Activated CD8-positive, alpha-beta memory T cell treated with anti-CD3 and anti-CD28 coated beads for 24 hours (primary cell): ENCODE measurements around the gene TMOD4.
A peak's percentile ranks its signal among the peaks of the same experiment; 100 is the strongest.

Experiments
- DNase-seq: peaks from one replicate; pipeline ENCODE4 v3.0.0-alpha.2; 2020

Gene TMOD4

GRCh38 chr1:151175041-151175741, 590 bp downstream of the TMOD4 start:
- DNase-seq = no peak

DNA sequence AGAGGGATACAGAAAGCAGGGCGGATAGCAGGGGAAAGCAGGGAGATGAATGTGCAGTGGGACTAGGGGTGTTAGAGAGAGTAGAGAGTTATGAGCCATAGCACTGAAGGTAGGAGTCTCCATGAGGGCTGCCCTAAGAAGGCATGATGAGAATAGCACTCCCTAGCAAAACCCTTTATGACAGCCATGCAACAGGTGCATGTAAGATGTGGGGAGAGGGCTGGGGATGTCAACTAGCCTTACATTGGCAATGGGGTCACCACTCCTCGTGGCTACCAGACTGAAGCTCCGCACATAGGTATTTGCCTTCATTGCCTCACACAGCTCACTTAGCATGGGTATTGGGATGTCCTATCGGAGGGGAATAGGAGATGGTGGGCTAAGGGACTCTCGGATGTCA, 4.6 kb downstream of the TMOD4 start:
- DNase-seq = no peak

- no peak for DNase-seq
Measured at GRCh38 chr1:151167116-151167515, 8.7 kb downstream of the TMOD4 start.

DNA sequence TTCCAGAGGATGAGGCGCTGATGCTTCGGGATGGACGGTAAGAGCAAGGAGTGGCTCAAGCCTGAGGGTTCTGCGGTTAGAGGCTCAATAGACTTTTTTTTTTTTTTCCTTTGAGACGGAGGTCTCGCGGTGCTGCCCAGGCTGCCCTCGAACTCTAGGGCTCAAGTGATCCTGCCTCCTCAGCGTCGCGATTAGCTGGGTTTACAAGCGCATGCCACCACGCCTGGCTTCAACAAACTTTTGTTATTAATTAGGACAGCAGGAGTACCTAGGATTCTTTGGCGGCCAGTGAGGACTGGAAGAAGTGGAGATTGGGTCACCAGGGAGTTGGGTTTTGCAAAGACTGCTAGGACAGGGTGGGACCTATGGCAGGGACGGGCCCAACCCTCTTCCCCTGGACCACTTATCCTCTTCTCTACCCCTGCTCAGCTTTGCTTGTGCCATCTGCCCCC, 9.2 kb downstream of the TMOD4 start:
- no peak for DNase-seq

GRCh38 chr1:151165738-151166504, 9.9 kb downstream of the TMOD4 start, which contains the start of the genes LYSMD1 and SCNM1:
Gene LYSMD1 (minus strand): TSS chr1:151165902. CDS start chr1:151165258, 644 bp downstream.
Gene SCNM1 (plus strand): TSS chr1:151166144. CDS start chr1:151166153, 9 bp downstream.
- peak; percentile 96 for DNase-seq

- DNase-seq = no peak
Measured at GRCh38 chr1:151165281-151165737, 10.5 kb downstream of the TMOD4 start.

GRCh38 chr1:151164732-151165280, 11.0 kb downstream of the TMOD4 start:
- DNase-seq = no peak

DNA sequence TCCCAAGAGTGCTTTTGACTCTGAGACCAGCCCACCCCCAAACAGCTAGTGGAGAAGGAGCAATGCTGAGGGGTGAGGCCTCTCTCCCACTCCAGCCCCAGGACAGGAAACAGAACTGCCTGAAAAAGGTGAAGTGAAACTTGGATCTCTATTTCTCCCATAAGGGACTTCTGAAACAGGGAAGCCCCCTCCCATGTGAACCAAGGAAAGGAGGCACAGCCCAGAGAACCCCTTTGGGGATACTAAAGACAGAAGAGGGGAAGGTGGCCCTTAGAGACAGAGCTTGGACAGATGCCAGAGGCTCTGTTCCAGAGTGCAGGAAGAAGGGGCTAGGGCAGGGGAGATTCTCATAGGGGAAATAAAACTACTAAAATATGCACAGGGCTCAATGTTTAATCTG, 16.4 kb downstream of the TMOD4 start:
- no peak for DNase-seq

DNA sequence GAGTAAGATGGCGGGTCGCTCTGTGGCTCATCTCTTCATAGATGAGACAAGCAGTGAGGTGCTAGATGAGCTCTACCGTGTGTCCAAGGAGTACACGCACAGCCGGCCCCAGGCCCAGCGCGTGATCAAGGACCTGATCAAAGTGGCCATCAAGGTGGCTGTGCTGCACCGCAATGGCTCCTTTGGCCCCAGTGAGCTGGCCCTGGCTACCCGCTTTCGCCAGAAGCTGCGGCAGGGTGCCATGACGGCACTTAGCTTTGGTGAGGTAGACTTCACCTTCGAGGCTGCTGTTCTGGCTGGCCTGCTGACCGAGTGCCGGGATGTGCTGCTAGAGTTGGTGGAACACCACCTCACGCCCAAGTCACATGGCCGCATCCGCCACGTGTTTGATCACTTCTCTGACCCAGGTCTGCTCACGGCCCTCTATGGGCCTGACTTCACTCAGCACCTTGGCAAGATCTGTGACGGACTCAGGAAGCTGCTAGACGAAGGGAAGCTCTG, 17.0 kb downstream of the TMOD4 start:
- peak; percentile 72 for DNase-seq

GRCh38 chr1:151158326-151158725, 17.5 kb downstream of the TMOD4 start:
- DNase-seq = peak; percentile 81

- DNase-seq = peak; percentile 78
Measured at GRCh38 chr1:151157067-151157531, 18.7 kb downstream of the TMOD4 start.

DNA sequence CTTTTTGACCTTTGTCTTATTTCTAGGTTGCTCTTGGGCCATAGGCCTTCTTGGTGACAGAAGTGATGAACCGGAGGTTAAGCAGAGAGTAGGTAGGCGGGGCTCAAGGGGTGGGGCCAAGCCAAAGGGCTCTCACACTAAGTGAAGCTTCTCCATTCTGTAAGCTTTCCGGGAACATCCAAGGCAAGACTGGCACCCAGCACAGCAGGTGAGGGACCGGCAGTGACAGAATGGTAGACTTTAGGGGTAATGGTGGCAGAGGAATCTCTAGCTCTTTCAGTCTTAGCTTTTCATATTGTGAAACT, 19.3 kb downstream of the TMOD4 start, which contains the start of gene TNFAIP8L2:
TSS of gene TNFAIP8L2 (plus strand) at position 135 of the 305 bp plus-strand sequence. CDS start 2,049 bp downstream, outside the sequence.
- DNase-seq = peak; percentile 86

GRCh38 chr1:151147665-151148064, 28.1 kb downstream of the TMOD4 start:
- no peak for DNase-seq

- DNase-seq = no peak
Measured at GRCh38 chr1:151147132-151147503, 28.7 kb downstream of the TMOD4 start.

- DNase-seq = peak; percentile 92
Measured at GRCh38 chr1:151146412-151147131, 29.2 kb downstream of the TMOD4 start, which contains the start of gene SEMA6C. Gene SEMA6C (minus strand): TSS chr1:151146631. CDS start chr1:151142621, 4,010 bp downstream.

- no peak for DNase-seq
Measured at GRCh38 chr1:151146072-151146411, 29.7 kb downstream of the TMOD4 start.

DNA sequence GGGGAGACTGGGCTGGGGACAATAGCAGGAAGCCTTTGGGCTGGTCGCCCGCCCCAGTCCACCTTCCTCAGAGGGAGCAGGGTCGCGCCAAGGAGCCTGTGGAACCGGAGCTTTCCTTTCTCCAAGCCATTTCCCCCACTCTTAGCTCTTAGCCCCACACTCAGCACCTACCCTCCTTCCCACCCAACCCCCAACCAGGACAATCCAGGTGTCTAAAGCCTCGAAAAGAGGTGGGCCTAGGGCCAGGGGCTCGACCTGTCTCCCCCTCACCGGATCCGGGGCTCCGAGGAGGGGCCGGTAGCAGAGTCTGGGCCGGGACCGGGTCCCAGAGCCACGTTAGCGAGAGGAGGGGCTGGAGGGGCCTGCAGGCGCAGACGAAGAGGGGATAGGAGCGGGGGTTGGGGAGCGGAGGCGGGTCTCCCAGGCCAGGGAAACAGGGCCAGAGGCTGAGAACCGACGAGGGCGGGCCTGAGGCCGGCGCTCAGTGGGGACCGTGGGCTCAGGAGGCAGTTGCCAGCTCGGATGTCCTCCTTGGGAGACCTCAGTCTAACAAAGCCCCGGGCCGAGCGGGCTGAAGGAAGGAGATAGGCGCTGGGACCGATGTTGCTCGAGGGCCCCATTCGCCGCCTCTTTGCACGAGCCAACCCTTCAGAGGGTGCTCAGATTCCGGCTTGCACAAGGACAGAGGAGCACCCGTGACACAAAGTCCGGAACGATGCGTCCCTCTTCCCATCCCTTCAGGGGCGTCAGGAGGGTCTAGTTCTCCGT, 30.3 kb downstream of the TMOD4 start:
- peak; percentile 69 for DNase-seq

- no peak for DNase-seq
Measured at GRCh38 chr1:151144474-151145303, 31.1 kb downstream of the TMOD4 start.

- DNase-seq = no peak
Measured at GRCh38 chr1:151143986-151144385, 31.8 kb downstream of the TMOD4 start.

DNA sequence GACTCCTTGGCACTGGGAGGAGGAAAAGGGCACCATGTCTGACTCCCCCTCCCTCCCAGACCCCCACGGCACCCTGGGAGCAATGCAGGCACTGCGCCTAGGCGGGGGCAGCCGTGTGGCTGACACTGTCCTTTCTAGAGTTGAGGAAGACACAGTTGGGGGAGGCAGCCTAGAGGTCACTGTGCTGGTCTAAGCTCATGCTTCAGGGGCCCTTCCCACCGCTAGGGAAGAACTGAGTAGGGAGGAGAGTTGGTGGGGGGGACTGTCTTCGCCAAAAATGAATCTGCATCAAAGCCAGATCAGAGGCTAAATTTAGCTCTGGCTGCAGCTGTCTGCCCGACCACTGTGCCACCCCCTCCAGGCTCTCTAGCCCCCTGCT, 32.7 kb downstream of the TMOD4 start:
- DNase-seq = no peak
